CD8-positive, alpha-beta memory T cell (primary cell): ENCODE measurements around the gene CD44. TPM values are rescaled to one million over a fixed set of nuclear protein-coding genes. Genes with fewer than 3 reads are reported as not detected.

Source experiments
- CTCF ChIA-PET: fragments of 350-600 bp; sonication (Branson Sonifier 250); formaldehyde crosslinking; loops from one replicate; lab custom pipeline; 2021; ENCODE audit warnings: antibody characterized with exemption; lab: Charles Lee
- POLR2A ChIA-PET: fragments of 350-600 bp; sonication (Branson Sonifier 250); formaldehyde crosslinking; loops from one replicate; lab custom pipeline; 2021; ENCODE audit warnings: antibody characterized with exemption; lab: Charles Lee
- DNase-seq, 5 donors: peaks; one replicate each; pipeline versions ENCODE4 v3.0.0 to v3.0.0-alpha.2; 2020 to 2022; ENCODE audit warnings: mixed read lengths in 1 of 5
- H3K27ac ChIP-seq: one replicate; pipeline ENCODE4 v1.7.0; 2013; ENCODE audit warnings: low read depth, mild to moderate bottlenecking, low read length, moderate library complexity
- H3K27me3 ChIP-seq: 2 replicates; pipeline ENCODE4 v1.7.0; 2013; ENCODE audit warnings: low read length, mild to moderate bottlenecking; ENCODE audit not compliant: insufficient read depth, poor library complexity, severe bottlenecking
- H3K36me3 ChIP-seq: 2 replicates; pipeline ENCODE4 v1.7.0; 2013; ENCODE audit warnings: mild to moderate bottlenecking, low read length, moderate library complexity; ENCODE audit not compliant: insufficient read depth
- H3K4me1 ChIP-seq: 2 replicates; pipeline ENCODE4 v1.7.0; 2013; ENCODE audit warnings: mild to moderate bottlenecking, low read length, moderate library complexity; ENCODE audit not compliant: insufficient read depth
- H3K4me3 ChIP-seq: 2 replicates; pipeline ENCODE4 v1.7.0; 2013; ENCODE audit warnings: mild to moderate bottlenecking, low read length
- H3K9me3 ChIP-seq: 2 replicates; pipeline ENCODE4 v1.7.0; 2013; ENCODE audit warnings: mild to moderate bottlenecking, low read length
- H3K27ac Mint-ChIP-seq, 8 donors: one replicate each; pipeline ENCODE4 v1.8.0; 2020 to 2021; ENCODE audit warnings: mixed read lengths in 8 of 8, mild to moderate bottlenecking in 6 of 8, inconsistent platforms in 3 of 8, moderate library complexity in 3 of 8
- H3K27me3 Mint-ChIP-seq, 2 donors: one replicate each; pipeline ENCODE4 v1.8.0; 2020 to 2021; ENCODE audit warnings: mixed read lengths in 2 of 2, mild to moderate bottlenecking in 1 of 2, moderate library complexity in 1 of 2
- H3K36me3 Mint-ChIP-seq, 3 donors: one replicate each; pipeline ENCODE4 v1.8.0; 2020 to 2021; ENCODE audit warnings: mixed read lengths in 3 of 3, inconsistent platforms in 1 of 3, mild to moderate bottlenecking in 1 of 3
- H3K4me1 Mint-ChIP-seq, 3 donors: one replicate each; pipeline ENCODE4 v1.8.0; 2020 to 2021; ENCODE audit warnings: mixed read lengths in 3 of 3, inconsistent platforms in 1 of 3, mild to moderate bottlenecking in 1 of 3
- H3K4me3 Mint-ChIP-seq, 7 donors: one replicate each; pipeline ENCODE4 v1.8.0; 2020 to 2021; ENCODE audit warnings: mixed read lengths in 7 of 7, mild to moderate bottlenecking in 6 of 7, moderate library complexity in 4 of 7, inconsistent platforms in 2 of 7
- H3K9me3 Mint-ChIP-seq, 5 donors: one replicate each; pipeline ENCODE4 v1.8.0; 2020 to 2022; ENCODE audit warnings: mixed read lengths in 5 of 5, mild to moderate bottlenecking in 3 of 5, moderate library complexity in 2 of 5, inconsistent platforms in 1 of 5
- polyA plus RNA-seq: library from polyadenylated mRNA; unstranded; fragments of 300-500 nt; fragmentation: Illumina TruSeq; gene quantifications from one replicate; pipeline ENCODE4 v1.2.3, GENCODE V29; 2021
- total RNA-seq, 2 experiments: library from RNA; stranded (reverse); gene quantifications; one replicate each; pipeline ENCODE4 v1.2.3, GENCODE V29; 2021

CD44 gene
- total and polyA plus RNA-seq, 3 experiments from 2014 or later: 338 to 534 (median 510) TPM

DNA sequence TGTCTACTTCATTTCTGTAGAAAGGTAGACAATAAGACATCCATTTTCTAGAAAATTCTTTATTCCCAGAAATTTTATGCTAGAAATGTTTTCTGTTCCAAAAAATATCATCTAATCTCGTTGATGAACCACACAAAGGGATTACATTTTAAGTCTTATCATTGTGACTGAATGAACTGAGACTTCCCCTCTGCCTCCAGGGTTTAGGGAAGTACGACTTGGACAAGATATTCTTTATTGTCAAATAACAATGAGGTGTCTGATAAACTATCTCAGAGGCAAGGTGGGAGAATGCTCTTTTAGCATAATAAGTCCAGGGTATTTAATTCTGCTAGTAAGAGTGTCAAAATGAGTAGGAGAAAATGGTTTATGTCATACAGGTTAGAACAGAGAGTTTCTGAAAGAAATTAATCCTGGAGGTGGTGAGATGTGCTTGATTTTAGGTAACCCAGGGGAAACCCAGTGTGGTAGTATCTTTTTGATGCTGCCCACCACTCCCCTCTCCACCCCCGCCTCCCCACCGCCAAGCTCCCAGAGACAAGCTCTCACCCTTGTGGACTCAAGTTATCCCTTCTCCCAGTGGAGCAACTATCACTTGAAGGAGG, 100.6 kb downstream of the CD44 start:
- Mint-ChIP-seq H3K9me3 (peaks cover 0 to 6% (median 0%) of the 10 kb centered on the region in 5 donors), H3K4me1 (peaks cover 76 to 87% (median 84%) of the 10 kb centered on the region in 3 donors), H3K4me3 (no peak overlapping the region), H3K36me3 (peaks cover 0 to 5% (median 0%) of the 10 kb centered on the region in 3 donors), H3K27me3 (no peaks in the 10 kb centered on the region), H3K27ac (peak overlapping the region in 5 of 8 donors; percentile 19 to 83 (median 61))
- ChIA-PET CTCF (interaction anchor here (1.0 to 1.3 kb wide), 4 partner anchors 8 to 100 kb away, joined by 3 to 4 read pairs (median 4); no protein-coding TSS in a partner anchor), POLR2A (no interaction called here)
- H3K27me3 ChIP-seq: no peaks in the 10 kb centered on the region
- H3K4me3 ChIP-seq: no peak overlapping the region
- no peak overlapping the region for H3K27ac ChIP-seq
- H3K36me3 ChIP-seq: no peaks in the 10 kb centered on the region
- no peaks in the 10 kb centered on the region for H3K9me3 ChIP-seq
- H3K4me1 ChIP-seq: peaks cover 57% of the 10 kb centered on the region
- DNase-seq: no peak

DNA sequence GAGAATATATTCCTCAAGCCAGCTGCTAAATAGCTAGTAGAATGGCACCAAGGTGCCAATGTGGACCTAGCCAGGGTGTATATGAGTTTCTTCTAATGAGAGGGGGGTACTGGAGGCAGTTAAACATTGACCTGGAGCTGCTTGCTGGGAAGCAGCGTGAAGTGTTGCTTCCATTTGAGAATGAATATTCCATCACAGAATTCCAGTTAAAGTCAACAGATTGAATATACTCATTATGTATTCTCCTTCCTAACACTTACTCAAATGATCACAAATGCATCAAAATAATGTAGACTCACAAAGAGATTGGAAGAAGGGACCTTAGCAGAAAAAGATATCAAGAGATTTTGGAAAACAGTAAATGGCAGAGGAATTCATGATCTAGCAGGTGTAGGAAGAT, 102.1 kb downstream of the CD44 start:
- ChIA-PET POLR2A (no interaction called here), CTCF (interaction anchor here (0.7 kb wide), 1 partner anchor 245 kb away, joined by 3 read pairs; no protein-coding TSS in a partner anchor)
- no peak overlapping the region for H3K4me3 ChIP-seq
- H3K27ac Mint-ChIP-seq: peak overlapping the region in 7 of 8 donors; percentile 0 to 48 (median 4)
- H3K27me3 ChIP-seq: no peaks in the 10 kb centered on the region
- peaks cover 0 to 2% (median 0%) of the 10 kb centered on the region in 3 donors for H3K36me3 Mint-ChIP-seq
- H3K9me3 Mint-ChIP-seq: peaks cover 0 to under 1% (median 0%) of the 10 kb centered on the region in 5 donors
- H3K4me3 Mint-ChIP-seq: no peak overlapping the region
- no peak overlapping the region for H3K27ac ChIP-seq
- no peaks in the 10 kb centered on the region for H3K9me3 ChIP-seq
- no peaks in the 10 kb centered on the region for H3K36me3 ChIP-seq
- H3K4me1 Mint-ChIP-seq: peaks cover 72 to 87% (median 84%) of the 10 kb centered on the region in 3 donors
- DNase-seq: no peak
- H3K27me3 Mint-ChIP-seq: no peaks in the 10 kb centered on the region
- peaks cover 57% of the 10 kb centered on the region for H3K4me1 ChIP-seq

DNA sequence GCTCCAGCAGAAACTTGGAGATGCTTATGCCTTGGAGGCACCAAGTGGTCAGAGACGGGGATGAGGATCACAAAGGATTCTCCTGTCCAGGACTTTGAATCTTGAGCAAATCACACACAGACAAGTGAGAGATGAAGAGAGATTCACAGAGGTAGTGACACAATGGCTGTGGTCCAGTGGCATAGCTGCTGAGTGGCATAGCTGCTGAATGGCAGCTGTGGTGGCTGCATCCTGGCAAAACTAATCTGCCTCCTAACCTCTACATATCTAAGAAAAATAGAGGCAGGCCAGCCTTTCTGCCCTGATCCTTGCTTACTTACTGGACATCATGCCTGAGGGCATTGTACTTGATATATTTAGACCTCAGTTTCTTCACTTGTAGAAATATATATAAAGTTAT, 102.6 kb downstream of the CD44 start:
- ChIA-PET CTCF (no interaction called here), POLR2A (no interaction called here)
- peak overlapping the region in 6 of 8 donors; percentile 0 to 48 (median 5) for H3K27ac Mint-ChIP-seq
- H3K9me3 Mint-ChIP-seq: no peaks in the 10 kb centered on the region
- H3K27me3 Mint-ChIP-seq: no peaks in the 10 kb centered on the region
- Histone ChIP-seq H3K4me3 (no peak overlapping the region), H3K9me3 (no peaks in the 10 kb centered on the region), H3K27ac (no peak overlapping the region), H3K27me3 (no peaks in the 10 kb centered on the region), H3K4me1 (peaks cover 57% of the 10 kb centered on the region), H3K36me3 (no peaks in the 10 kb centered on the region)
- no peak overlapping the region for H3K4me3 Mint-ChIP-seq
- H3K4me1 Mint-ChIP-seq: peaks cover 72 to 87% (median 84%) of the 10 kb centered on the region in 3 donors
- H3K36me3 Mint-ChIP-seq: peaks cover 0 to 2% (median 0%) of the 10 kb centered on the region in 3 donors
- no peak for DNase-seq

DNA sequence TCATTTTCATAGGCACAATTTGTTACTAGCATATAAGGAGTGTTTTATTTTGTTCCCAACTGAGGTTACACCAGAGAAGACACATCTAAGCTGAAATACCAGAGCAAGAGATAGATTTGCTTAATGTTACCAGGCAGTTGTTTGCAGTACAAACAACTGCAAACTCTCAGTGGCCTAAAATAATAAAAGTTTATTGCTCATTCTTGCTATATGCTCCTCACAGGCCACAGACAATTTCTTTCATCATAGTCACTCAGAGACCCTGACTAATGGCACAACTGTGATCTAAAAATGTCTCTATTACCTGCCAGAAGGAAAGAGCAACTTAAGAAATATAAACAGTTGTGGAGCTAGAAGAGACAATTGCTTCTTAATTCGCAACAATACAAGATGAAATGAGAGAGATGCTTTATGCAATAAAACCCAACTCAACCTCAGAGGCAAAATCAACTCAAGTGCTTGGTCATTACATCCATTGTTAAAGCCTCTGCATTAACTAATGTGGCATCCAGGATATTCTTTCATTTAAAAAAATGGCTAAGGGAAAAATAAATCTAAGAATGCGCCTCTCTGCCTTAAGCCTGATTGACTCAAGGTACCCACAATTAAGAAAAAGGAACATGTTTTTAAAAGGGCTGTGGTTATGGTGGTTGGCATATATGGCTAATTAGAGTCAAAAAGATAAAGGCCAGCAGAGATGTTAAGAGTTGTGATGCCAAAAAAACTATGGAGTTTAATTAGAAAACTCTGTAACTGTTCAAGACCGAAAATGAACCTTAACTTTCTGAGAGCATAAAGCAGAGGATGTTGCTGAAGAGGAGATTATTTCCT, 103.7 kb downstream of the CD44 start:
- CTCF ChIA-PET: interaction anchor here (1.1 kb wide), 1 partner anchor 63 kb away, joined by 4 read pairs; no protein-coding TSS in a partner anchor

DNA sequence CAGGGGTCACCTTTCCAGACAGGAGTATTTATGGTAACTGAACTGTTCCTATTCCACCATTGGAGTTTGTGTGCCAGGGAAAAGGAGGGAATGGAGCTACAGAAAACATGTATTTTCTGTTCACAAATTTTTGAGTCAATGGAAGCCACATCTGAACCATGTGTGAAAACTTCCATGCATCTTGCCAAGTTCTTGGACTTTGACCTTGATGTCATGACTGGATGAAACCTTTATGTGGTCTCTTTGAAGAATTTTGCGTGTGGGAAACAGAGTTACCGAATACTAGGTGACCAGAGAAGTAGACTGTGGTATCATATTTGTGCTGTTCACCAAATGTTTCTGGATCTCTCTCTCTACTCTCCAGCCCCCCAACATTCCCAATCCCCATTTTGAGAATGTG, 104.8 kb downstream of the CD44 start:
- Histone ChIP-seq H3K27ac (no peak overlapping the region), H3K36me3 (no peaks in the 10 kb centered on the region), H3K27me3 (no peaks in the 10 kb centered on the region), H3K4me3 (no peak overlapping the region), H3K4me1 (peaks cover 62% of the 10 kb centered on the region), H3K9me3 (peaks cover 6% of the 10 kb centered on the region)
- Mint-ChIP-seq H3K4me1 (peaks cover 73 to 87% (median 86%) of the 10 kb centered on the region in 3 donors), H3K4me3 (peak overlapping the region in 2 of 7 donors; percentile 13 to 18), H3K27ac (peak overlapping the region; percentile 30 to 99 (median 92)), H3K36me3 (peaks cover 0 to 2% (median 0%) of the 10 kb centered on the region in 3 donors), H3K9me3 (peaks cover 0 to 7% (median 0%) of the 10 kb centered on the region in 5 donors), H3K27me3 (no peaks in the 10 kb centered on the region)
- ChIA-PET POLR2A (no interaction called here), CTCF (interaction anchor here (1.4 kb wide), 1 partner anchor 62 kb away, joined by 4 read pairs; no protein-coding TSS in a partner anchor)
- DNase-seq: no peak

More for the DNA sequence above, 103.7 kb downstream of the CD44 start:
- peak overlapping the region; percentile 47 to 94 (median 87) for H3K27ac Mint-ChIP-seq
- H3K27me3 ChIP-seq: no peaks in the 10 kb centered on the region
- no peaks in the 10 kb centered on the region for H3K36me3 ChIP-seq
- H3K9me3 Mint-ChIP-seq: no peaks in the 10 kb centered on the region
- peak in 2 of 5 donors; percentile 31 to 46 for DNase-seq
- peaks cover 0 to 2% (median 0%) of the 10 kb centered on the region in 3 donors for H3K36me3 Mint-ChIP-seq
- no peaks in the 10 kb centered on the region for H3K27me3 Mint-ChIP-seq
- no peaks in the 10 kb centered on the region for H3K9me3 ChIP-seq
- no peak overlapping the region for H3K27ac ChIP-seq
- peaks cover 73 to 87% (median 84%) of the 10 kb centered on the region in 3 donors for H3K4me1 Mint-ChIP-seq
- peak overlapping the region in 6 of 7 donors; percentile 13 to 53 (median 20) for H3K4me3 Mint-ChIP-seq
- POLR2A ChIA-PET: no interaction called here
- H3K4me3 ChIP-seq: no peak overlapping the region
- H3K4me1 ChIP-seq: peaks cover 55% of the 10 kb centered on the region

DNA sequence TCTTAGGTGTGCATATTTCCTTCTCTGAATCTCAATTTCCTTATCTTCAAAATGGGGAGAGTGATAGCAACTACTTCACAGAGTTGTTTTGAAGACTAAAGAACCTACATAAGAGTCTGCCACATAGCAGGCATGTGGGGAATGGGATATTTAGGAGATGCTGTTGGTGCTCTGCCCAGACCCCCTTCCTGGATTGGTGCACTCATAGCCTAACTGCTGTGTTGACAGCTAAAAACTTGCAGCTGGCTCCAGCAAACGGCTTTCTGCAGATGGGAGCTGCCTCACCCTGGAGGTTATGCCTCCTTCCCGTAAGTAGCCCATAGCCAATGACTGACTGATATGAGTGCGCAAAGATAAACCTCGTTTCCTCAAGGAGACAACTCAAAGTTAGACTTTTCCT, 106.1 kb downstream of the CD44 start:
- no peaks in the 10 kb centered on the region for H3K27me3 Mint-ChIP-seq
- peak overlapping the region in 6 of 8 donors; percentile 72 to 99 (median 94) for H3K27ac Mint-ChIP-seq
- H3K27me3 ChIP-seq: no peaks in the 10 kb centered on the region
- ChIA-PET POLR2A (interaction anchor here (0.6 kb wide), 1 partner anchor 94 kb away, joined by 3 read pairs; no protein-coding TSS in a partner anchor), CTCF (interaction anchor here (1.2 to 2.1 kb wide), 2 partner anchors 9 to 15 kb away, joined by 3 to 6 read pairs; no protein-coding TSS in a partner anchor)
- H3K4me1 Mint-ChIP-seq: peaks cover 78 to 91% (median 91%) of the 10 kb centered on the region in 3 donors
- no peak overlapping the region for H3K27ac ChIP-seq
- H3K9me3 Mint-ChIP-seq: peaks cover 0 to 13% (median 2%) of the 10 kb centered on the region in 5 donors
- no peaks in the 10 kb centered on the region for H3K36me3 ChIP-seq
- peak overlapping the region in 1 of 7 donors; percentile 32 for H3K4me3 Mint-ChIP-seq
- DNase-seq: no peak
- H3K4me3 ChIP-seq: no peak overlapping the region
- H3K36me3 Mint-ChIP-seq: peaks cover 0 to 2% (median 0%) of the 10 kb centered on the region in 3 donors
- peaks cover 6% of the 10 kb centered on the region for H3K9me3 ChIP-seq
- peaks cover 64% of the 10 kb centered on the region for H3K4me1 ChIP-seq

DNA sequence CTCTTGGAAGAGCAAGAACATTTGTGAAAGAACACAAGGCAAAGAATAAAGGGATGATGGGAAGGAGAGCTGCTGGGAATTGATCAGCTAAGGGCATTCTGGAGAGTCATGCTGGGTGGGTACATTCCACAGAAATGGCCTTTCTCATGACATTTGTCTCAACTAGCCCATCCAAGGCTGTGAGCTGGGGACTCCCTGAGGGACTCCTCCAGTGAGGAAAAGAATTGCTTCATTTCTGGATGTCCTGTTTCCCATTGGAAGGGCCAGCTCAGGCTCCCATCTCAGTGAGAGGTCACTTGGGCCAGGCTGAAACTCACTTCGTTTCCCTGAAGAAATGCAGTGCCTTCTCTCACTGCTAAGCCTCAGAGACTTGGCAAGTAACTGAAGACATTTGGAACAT, 106.8 kb downstream of the CD44 start:
- Mint-ChIP-seq H3K4me1 (peaks cover 83 to 89% (median 88%) of the 10 kb centered on the region in 3 donors), H3K27ac (peak overlapping the region; percentile 84 to 99 (median 98)), H3K9me3 (peaks cover 0 to 16% (median 2%) of the 10 kb centered on the region in 5 donors), H3K4me3 (peak overlapping the region in 1 of 7 donors; percentile 49), H3K27me3 (no peaks in the 10 kb centered on the region), H3K36me3 (peaks cover 0 to 2% (median 0%) of the 10 kb centered on the region in 3 donors)
- Histone ChIP-seq H3K36me3 (no peaks in the 10 kb centered on the region), H3K4me3 (no peak overlapping the region), H3K9me3 (peaks cover 6% of the 10 kb centered on the region), H3K4me1 (peaks cover 64% of the 10 kb centered on the region), H3K27ac (no peak overlapping the region), H3K27me3 (no peaks in the 10 kb centered on the region)
- POLR2A ChIA-PET: no interaction called here
- CTCF ChIA-PET: interaction anchor here (1.0 to 2.1 kb wide), 6 partner anchors 8 to 201 kb away, joined by 3 to 9 read pairs (median 4); no protein-coding TSS in a partner anchor
- DNase-seq: no peak
